Measurements from ENCODE around the gene ZNF641. TPM values are rescaled to one million over a fixed set of nuclear protein-coding genes. Genes with fewer than 3 reads are reported as not detected.

ZNF641 gene
- total RNA-seq, 4 donors from 2014 or later, result 11.7 to 50.3 (median 17.0) TPM

GRCh38 chr12:48380596-48380995 lies 29.9 kb upstream of the ZNF641 start:
- H3K27ac ChIP-seq, result no peak overlapping the region
- no peaks in the 10 kb centered on the region for H3K36me3 ChIP-seq
- no peak for DNase-seq
- no peaks in the 10 kb centered on the region for H3K27me3 ChIP-seq
- H3K4me1 ChIP-seq, result no peaks in the 10 kb centered on the region
- H3K9me3 ChIP-seq, result no peaks in the 10 kb centered on the region
- TF ChIP-seq CTCF (IDR thresholded peaks at IDR 0.05) (no peak), POLR2A (IDR thresholded peaks at IDR 0.05) (no peak)
- no peak overlapping the region for H3K4me3 ChIP-seq

GRCh38 chr12:48379794-48380193 lies 29.1 kb upstream of the ZNF641 start:
- H3K36me3 ChIP-seq, result no peaks in the 10 kb centered on the region
- no peak for DNase-seq
- no peak overlapping the region for H3K4me3 ChIP-seq
- TF ChIP-seq CTCF (IDR thresholded peaks at IDR 0.05) (no peak), POLR2A (IDR thresholded peaks at IDR 0.05) (no peak)
- H3K9me3 ChIP-seq, result no peaks in the 10 kb centered on the region
- no peak overlapping the region for H3K27ac ChIP-seq
- H3K4me1 ChIP-seq, result no peaks in the 10 kb centered on the region
- no peaks in the 10 kb centered on the region for H3K27me3 ChIP-seq

- no peaks in the 10 kb centered on the region for H3K27me3 ChIP-seq
- H3K27ac ChIP-seq, result no peak overlapping the region
- no peaks in the 10 kb centered on the region for H3K9me3 ChIP-seq
- H3K4me1 ChIP-seq, result no peaks in the 10 kb centered on the region
- no peaks in the 10 kb centered on the region for H3K36me3 ChIP-seq
- TF ChIP-seq CTCF (IDR thresholded peaks at IDR 0.05), result no peak
- no peak for TF ChIP-seq POLR2A (IDR thresholded peaks at IDR 0.05)
- no peak overlapping the region for H3K4me3 ChIP-seq
- no peak for DNase-seq
Observed at GRCh38 chr12:48377646-48378045, 26.9 kb upstream of the ZNF641 start.

- no peak for DNase-seq
Observed at GRCh38 chr12:48374164-48374563, 23.4 kb upstream of the ZNF641 start.

GRCh38 chr12:48366131-48366530 lies 15.4 kb upstream of the ZNF641 start:
- no peak overlapping the region for H3K4me3 ChIP-seq
- no peaks in the 10 kb centered on the region for H3K4me1 ChIP-seq
- TF ChIP-seq POLR2A (IDR thresholded peaks at IDR 0.05) (no peak), CTCF (IDR thresholded peaks at IDR 0.05) (no peak)
- H3K36me3 ChIP-seq, result no peaks in the 10 kb centered on the region
- no peaks in the 10 kb centered on the region for H3K27me3 ChIP-seq
- DNase-seq, result no peak
- no peak overlapping the region for H3K27ac ChIP-seq
- H3K9me3 ChIP-seq, result no peaks in the 10 kb centered on the region

More at GRCh38 chr12:48374164-48374563, 23.4 kb upstream of the ZNF641 start:
- H3K27me3 ChIP-seq, result no peaks in the 10 kb centered on the region
- no peaks in the 10 kb centered on the region for H3K36me3 ChIP-seq
- TF ChIP-seq POLR2A (IDR thresholded peaks at IDR 0.05) (no peak), CTCF (IDR thresholded peaks at IDR 0.05) (no peak)
- no peak overlapping the region for H3K27ac ChIP-seq
- no peak overlapping the region for H3K4me3 ChIP-seq
- no peaks in the 10 kb centered on the region for H3K9me3 ChIP-seq
- no peaks in the 10 kb centered on the region for H3K4me1 ChIP-seq
